RWPE2 (cell line): ENCODE data around the gene PTPRM.

Source experiments
- ATAC-seq: fragments of 200-7000 bp; cut with Tn5 transposase; 3 replicates; pipeline ENCODE4 v1.9.1; 2021; ENCODE audit warnings: low read depth
- DNase-seq: peaks from one replicate; pipeline ENCODE4 v3.0.0-alpha.2; 2020; ENCODE audit warnings: low spot score
- H3K27ac ChIP-seq: fragments of 450-650 bp; 2 replicates; pipeline ENCODE4 v1.5.1; 2017; ENCODE audit warnings: mild to moderate bottlenecking; ENCODE audit not compliant: poor library complexity, severe bottlenecking
- H3K27me3 ChIP-seq: fragments of 250-450 bp; sonication (Bioruptor Pico); 2 replicates; pipeline ENCODE4 v1.5.1; 2021; ENCODE audit warnings: mild to moderate bottlenecking, moderate library complexity; ENCODE audit not compliant: insufficient read depth, poor library complexity, severe bottlenecking
- H3K36me3 ChIP-seq: fragments of 250-450 bp; sonication (Bioruptor Pico); 2 replicates; pipeline ENCODE4 v1.5.1; 2020; ENCODE audit warnings: low read depth, mild to moderate bottlenecking, moderate library complexity
- H3K4me1 ChIP-seq: fragments of 250-450 bp; sonication (Bioruptor Pico); 2 replicates; pipeline ENCODE4 v1.5.1; 2021; ENCODE audit warnings: mild to moderate bottlenecking, moderate library complexity; ENCODE audit not compliant: insufficient read depth, poor library complexity, severe bottlenecking
- H3K4me3 ChIP-seq: fragments of 250-450 bp; sonication (Bioruptor Pico); 2 replicates; pipeline ENCODE4 v1.5.1; 2021; ENCODE audit warnings: mild to moderate bottlenecking, moderate library complexity; ENCODE audit not compliant: severe bottlenecking
- H3K9me3 ChIP-seq: fragments of 250-450 bp; sonication (Bioruptor Pico); 2 replicates; pipeline ENCODE4 v1.5.1; 2021; ENCODE audit warnings: mild to moderate bottlenecking, moderate library complexity; ENCODE audit not compliant: severe bottlenecking
- CTCF ChIP-seq: fragments of 450-650 bp; IDR thresholded peaks from one replicate; pipeline ENCODE4 v1.5.1; 2017; ENCODE audit warnings: mild to moderate bottlenecking, moderate library complexity; ENCODE audit not compliant: poor library complexity, severe bottlenecking

Gene PTPRM

GRCh38 chr18:7946734-7947377, 379.7 kb downstream of the PTPRM start:
- Histone ChIP-seq H3K27ac (peak overlapping the region; percentile 80), H3K4me1 (peaks cover 28% of the 10 kb centered on the region), H3K27me3 (no peaks in the 10 kb centered on the region), H3K36me3 (peaks cover 5% of the 10 kb centered on the region; the same call in 1 of the 2 replicates), H3K4me3 (peak overlapping the region; percentile 24), H3K9me3 (no peaks in the 10 kb centered on the region)
- ATAC-seq, result peak; percentile 67
- DNase-seq, result no peak
- TF ChIP-seq CTCF, result no peak

GRCh38 chr18:7950380-7951136, 383.4 kb downstream of the PTPRM start:
- DNase-seq (no peak), ATAC-seq (peak; percentile 95)
- Histone ChIP-seq H3K27me3 (no peaks in the 10 kb centered on the region), H3K36me3 (peaks cover 8% of the 10 kb centered on the region; the same call in 1 of the 2 replicates), H3K9me3 (no peaks in the 10 kb centered on the region), H3K4me1 (peaks cover 26% of the 10 kb centered on the region), H3K4me3 (no peak overlapping the region), H3K27ac (peak overlapping the region; percentile 80)
- TF ChIP-seq CTCF, result peak; percentile 64

- H3K4me1 ChIP-seq, result peaks cover 19% of the 10 kb centered on the region
- no peak for ATAC-seq
- no peaks in the 10 kb centered on the region for H3K27me3 ChIP-seq
- H3K9me3 ChIP-seq, result no peaks in the 10 kb centered on the region
- H3K27ac ChIP-seq, result no peak overlapping the region
- H3K36me3 ChIP-seq, result peaks cover 8% of the 10 kb centered on the region; the same call in 1 of the 2 replicates
- no peak for DNase-seq
- no peak overlapping the region for H3K4me3 ChIP-seq
- TF ChIP-seq CTCF, result no peak
Observed at GRCh38 chr18:7953095-7953958, 386.2 kb downstream of the PTPRM start.

GRCh38 chr18:7954238-7954637, 387.1 kb downstream of the PTPRM start:
- H3K27ac ChIP-seq, result no peak overlapping the region
- DNase-seq (no peak), ATAC-seq (no peak)
- no peak overlapping the region for H3K4me3 ChIP-seq
- H3K27me3 ChIP-seq, result no peaks in the 10 kb centered on the region
- TF ChIP-seq CTCF, result no peak
- peaks cover 25% of the 10 kb centered on the region for H3K4me1 ChIP-seq
- H3K36me3 ChIP-seq, result peaks cover 8% of the 10 kb centered on the region; the same call in 1 of the 2 replicates
- H3K9me3 ChIP-seq, result no peaks in the 10 kb centered on the region
